Stomach (tissue), 9 donors: ENCODE results near the gene SPRYD3. TPM values are rescaled to one million over a fixed set of nuclear protein-coding genes. Genes with fewer than 3 reads are reported as not detected.

Experiments used
- DNase-seq, 2 donors: peaks; one replicate each; pipeline versions ENCODE4 v3.0.0 to v3.0.0-alpha.2; 2013 to 2019
- H3K27ac ChIP-seq, 5 donors: fragments of 200-600 bp in 4 of 5; sonication (generic) in 4 of 5; one replicate each; pipeline ENCODE4 v1.5.1; 2013 to 2019; ENCODE audit warnings: mild to moderate bottlenecking in 1 of 5, moderate library complexity in 1 of 5
- H3K27me3 ChIP-seq, 3 donors: fragments of 200-600 bp; sonication (generic); one replicate each; pipeline ENCODE4 v1.5.1; 2017 to 2019; ENCODE audit warnings: mixed run types in 1 of 3
- H3K36me3 ChIP-seq, 4 donors: fragments of 200-600 bp; sonication (generic); 1 replicate in 3 of 4; 2 replicates in 1 of 4; pipeline ENCODE4 v1.5.1; 2016 to 2019
- H3K4me1 ChIP-seq, 4 donors: fragments of 200-600 bp; sonication (generic); one replicate each; pipeline ENCODE4 v1.5.1; 2016 to 2019
- H3K4me3 ChIP-seq, 4 donors: fragments of 200-600 bp; sonication (generic) in 3 of 4; one replicate each; pipeline ENCODE4 v1.5.1; 2016 to 2019; ENCODE audit warnings: mild to moderate bottlenecking in 1 of 4
- H3K9me3 ChIP-seq, 4 donors: fragments of 200-600 bp; sonication (generic); one replicate each; pipeline ENCODE4 v1.5.1; 2016 to 2019
- EP300 ChIP-seq: sonication (generic); formaldehyde crosslinking; IDR thresholded peaks from one replicate; pipeline ENCODE4 v1.6.1; 2017; ENCODE audit warnings: antibody characterized with exemption
- POLR2A ChIP-seq, 4 donors: fragments of 450-650 bp; IDR thresholded peaks; one replicate each; pipeline ENCODE4 v1.6.1; 2016; ENCODE audit warnings: antibody characterized with exemption in 4 of 4, control low read depth in 2 of 4, mild to moderate bottlenecking in 1 of 4, moderate library complexity in 1 of 4
- POLR2AphosphoS5 ChIP-seq, 3 donors: sonication (generic); formaldehyde crosslinking; IDR thresholded peaks; one replicate each; pipeline ENCODE4 v1.6.1; 2016; ENCODE audit warnings: antibody characterized with exemption in 3 of 3
- WGBS, 5 donors: extraction: QIAGEN DNeasy Blood & Tissue Kit in 3 of 5; methylation state at CpG; one replicate each; pipeline versions ENCODE4 v1.1.5 to v1.1.7; 2013 to 2018; 5-methylcytosine and 5-hydroxymethylcytosine counted together
- intact Hi-C: fragments of 100-400 bp; cut with DNase I; formaldehyde crosslinking; loops from one replicate; pipeline ENCODE4 v1.15.1; 2023; ENCODE audit warnings: low total_unique reads
- polyA plus RNA-seq, 3 donors: library from polyadenylated mRNA; stranded (reverse); fragments of 200-250 nt; gene quantifications; one replicate each; pipeline ENCODE4 v1.2.3, GENCODE V29; 2013
- total RNA-seq, 5 donors: library from RNA; depleted of rRNA; stranded (reverse); fragments of >200 nt; gene quantifications; one replicate each; pipeline versions ENCODE4 v1.1.0 to v1.2.3, GENCODE V29; 2014 to 2016
- TF ChIP-seq, protein P1 (sequence below), 7 experiments: fragments of 450-650 bp in 4 of 7; fragments of 200-600 bp in 3 of 7; sonication (generic) in 3 of 7; IDR thresholded peaks; one replicate each; pipeline ENCODE4 v1.5.1; 2016 to 2019; ENCODE audit warnings: antibody characterized with exemption in 7 of 7, control low read depth in 2 of 7, mild to moderate bottlenecking in 1 of 7
- donor health status: healthy with polysubstance abuse.
- donor health status: Bipolar disorder and iron deficiency.
- donor health status: healthy.

The SPRYD3 gene
- total and polyA plus RNA-seq, 8 donors, result 17.8 to 99.8 (median 30.2) TPM

DNA sequence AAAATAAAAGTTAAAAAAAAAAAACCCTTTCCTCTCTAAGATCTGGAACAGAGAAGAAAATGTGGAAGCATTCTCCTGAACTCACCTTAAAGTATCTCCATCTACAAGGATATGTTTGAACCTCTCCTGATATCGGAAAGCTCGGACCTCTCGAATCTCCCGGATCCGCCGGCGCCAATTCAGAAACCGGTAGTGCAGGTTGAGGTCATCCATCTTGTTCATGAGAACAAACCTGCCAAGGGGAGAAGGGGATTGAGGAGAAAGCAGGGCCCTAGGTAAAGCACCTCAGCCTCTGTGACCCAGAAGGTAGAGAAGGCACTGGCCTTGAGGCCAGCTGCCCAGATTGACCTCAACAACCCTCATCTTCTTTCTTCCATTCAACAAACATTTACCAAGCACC, 2.2 kb downstream of the SPRYD3 start:
- WGBS, 5 donors, result 16 to 64% (median 53%) methylated on average over 8 of the region's 8 CpGs
- TF ChIP-seq POLR2A (IDR thresholded peaks at IDR 0.05), result no peak
- Histone ChIP-seq H3K27me3 (no peaks in the 10 kb centered on the region), H3K36me3 (peaks cover 16 to 53% (median 47%) of the 10 kb centered on the region in 4 donors), H3K9me3 (no peaks in the 10 kb centered on the region), H3K4me1 (peaks cover 40 to 77% (median 67%) of the 10 kb centered on the region in 4 donors), H3K4me3 (no peak overlapping the region), H3K27ac (peak overlapping the region in 3 of 5 donors; percentile 6 to 29 (median 9))
- intact Hi-C loops, result no loop called here
- peak in 1 of 2 donors; percentile 76 for DNase-seq

- H3K36me3 ChIP-seq, result peaks cover 16 to 58% (median 52%) of the 10 kb centered on the region in 4 donors
- no peak overlapping the region for H3K4me3 ChIP-seq
- 84 to 99% (median 93%) methylated on average over 2 to 3 of the region's 3 CpGs for WGBS, 5 donors
- intact Hi-C loops, result no loop called here
- no peaks in the 10 kb centered on the region for H3K9me3 ChIP-seq
- H3K27ac ChIP-seq, result peak overlapping the region in 2 of 5 donors; percentile 1 to 63
- H3K27me3 ChIP-seq, result no peaks in the 10 kb centered on the region
- H3K4me1 ChIP-seq, result peaks cover 46 to 83% (median 73%) of the 10 kb centered on the region in 4 donors
- TF ChIP-seq, protein P1, sequence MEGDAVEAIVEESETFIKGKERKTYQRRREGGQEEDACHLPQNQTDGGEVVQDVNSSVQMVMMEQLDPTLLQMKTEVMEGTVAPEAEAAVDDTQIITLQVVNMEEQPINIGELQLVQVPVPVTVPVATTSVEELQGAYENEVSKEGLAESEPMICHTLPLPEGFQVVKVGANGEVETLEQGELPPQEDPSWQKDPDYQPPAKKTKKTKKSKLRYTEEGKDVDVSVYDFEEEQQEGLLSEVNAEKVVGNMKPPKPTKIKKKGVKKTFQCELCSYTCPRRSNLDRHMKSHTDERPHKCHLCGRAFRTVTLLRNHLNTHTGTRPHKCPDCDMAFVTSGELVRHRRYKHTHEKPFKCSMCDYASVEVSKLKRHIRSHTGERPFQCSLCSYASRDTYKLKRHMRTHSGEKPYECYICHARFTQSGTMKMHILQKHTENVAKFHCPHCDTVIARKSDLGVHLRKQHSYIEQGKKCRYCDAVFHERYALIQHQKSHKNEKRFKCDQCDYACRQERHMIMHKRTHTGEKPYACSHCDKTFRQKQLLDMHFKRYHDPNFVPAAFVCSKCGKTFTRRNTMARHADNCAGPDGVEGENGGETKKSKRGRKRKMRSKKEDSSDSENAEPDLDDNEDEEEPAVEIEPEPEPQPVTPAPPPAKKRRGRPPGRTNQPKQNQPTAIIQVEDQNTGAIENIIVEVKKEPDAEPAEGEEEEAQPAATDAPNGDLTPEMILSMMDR (IDR thresholded peaks at IDR 0.05), result no peak
- TF ChIP-seq POLR2A (IDR thresholded peaks at IDR 0.05) (no peak), EP300 (no peak)
- no peak for DNase-seq
These were observed 2.7 kb downstream of the SPRYD3 start for GRCh38 chr12:53076461-53076860.

- no peak for DNase-seq
- Histone ChIP-seq H3K27me3 (no peaks in the 10 kb centered on the region), H3K9me3 (no peaks in the 10 kb centered on the region), H3K4me1 (peaks cover 54 to 89% (median 79%) of the 10 kb centered on the region in 4 donors), H3K4me3 (no peak overlapping the region), H3K36me3 (peaks cover 16 to 73% (median 67%) of the 10 kb centered on the region in 4 donors), H3K27ac (peak overlapping the region in 3 of 5 donors; percentile 38 to 66 (median 63))
- intact Hi-C loops, result no loop called here
- WGBS, 5 donors, result 90 to 96% (median 91%) methylated on average over 3 of the region's 3 CpGs
- TF ChIP-seq POLR2A (IDR thresholded peaks at IDR 0.05) (no peak), POLR2AphosphoS5 (IDR thresholded peaks at IDR 0.05) (no peak), EP300 (no peak)
- TF ChIP-seq, protein P1 (IDR thresholded peaks at IDR 0.05), result no peak
These were observed 4.2 kb downstream of the SPRYD3 start for GRCh38 chr12:53074999-53075370.

- Histone ChIP-seq H3K4me3 (no peak overlapping the region), H3K9me3 (no peaks in the 10 kb centered on the region), H3K36me3 (peaks cover 16 to 78% (median 71%) of the 10 kb centered on the region in 4 donors), H3K27ac (peak overlapping the region in 4 of 5 donors; percentile 31 to 66 (median 50)), H3K27me3 (no peaks in the 10 kb centered on the region), H3K4me1 (peaks cover 54 to 90% (median 77%) of the 10 kb centered on the region in 4 donors)
- TF ChIP-seq POLR2A (IDR thresholded peaks at IDR 0.05) (no peak), POLR2AphosphoS5 (IDR thresholded peaks at IDR 0.05) (no peak), EP300 (no peak)
- TF ChIP-seq, protein P1 (IDR thresholded peaks at IDR 0.05), result no peak
- WGBS, 5 donors, result 81 to 90% (median 88%) methylated on average over 11 of the region's 11 CpGs
- intact Hi-C loops, result no loop called here
- DNase-seq, result no peak
These were observed 4.7 kb downstream of the SPRYD3 start for GRCh38 chr12:53074283-53074998.

GRCh38 chr12:53073881-53074280, 5.3 kb downstream of the SPRYD3 start:
- TF ChIP-seq POLR2A (IDR thresholded peaks at IDR 0.05), result no peak
- TF ChIP-seq, protein P1 (IDR thresholded peaks at IDR 0.05), result no peak
- TF ChIP-seq EP300, result no peak
- TF ChIP-seq POLR2AphosphoS5 (IDR thresholded peaks at IDR 0.05), result peak in 1 of 3 donors; percentile 17
- 22 to 36% (median 31%) methylated on average over 6 of the region's 6 CpGs for WGBS, 5 donors
- no peak overlapping the region for H3K4me3 ChIP-seq
- H3K36me3 ChIP-seq, result peaks cover 16 to 84% (median 77%) of the 10 kb centered on the region in 4 donors
- H3K9me3 ChIP-seq, result no peaks in the 10 kb centered on the region
- no peaks in the 10 kb centered on the region for H3K27me3 ChIP-seq
- peak in 1 of 2 donors; percentile 37 for DNase-seq
- intact Hi-C loops, result no loop called here
- peak overlapping the region in 4 of 5 donors; percentile 31 to 66 (median 50) for H3K27ac ChIP-seq
- peaks cover 54 to 96% (median 79%) of the 10 kb centered on the region in 4 donors for H3K4me1 ChIP-seq
